ENCODE results near the gene RASA2.
A peak's percentile ranks its signal among the peaks of the same experiment; 100 is the strongest.
"Not testable (repeated sequence)": the region's sequence is repeated elsewhere in the genome, so short reads cannot be mapped to it uniquely, and the experiment has no call there.

RASA2 gene

DNA sequence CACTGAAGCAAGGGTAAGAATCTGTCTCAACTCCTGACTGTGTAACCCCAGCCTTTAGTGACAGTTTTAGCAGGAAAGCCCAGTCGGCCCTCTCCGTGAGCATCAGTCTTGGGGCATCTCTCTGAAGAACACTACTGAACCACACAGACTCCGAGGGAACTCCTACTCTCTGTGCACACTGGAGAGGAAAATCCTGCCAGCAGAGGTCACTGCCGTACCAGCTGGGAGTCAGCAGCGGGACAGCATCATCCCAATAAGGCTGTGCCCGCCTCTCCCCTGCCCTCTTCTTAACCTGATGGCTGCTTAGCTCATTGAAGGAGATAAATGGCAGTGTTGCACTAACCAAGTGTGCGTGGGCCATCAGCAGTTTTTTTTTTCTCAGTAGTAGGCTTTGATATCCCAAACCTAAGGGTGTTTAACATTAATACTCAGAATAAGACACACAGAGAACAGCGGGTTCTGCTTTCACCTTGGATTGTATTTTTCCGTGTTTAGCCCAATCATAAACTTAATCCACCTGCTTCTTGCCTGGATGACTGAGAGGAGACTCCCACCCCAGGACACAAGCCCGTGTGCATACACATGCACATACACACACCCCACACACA, 26.6 kb upstream of the RASA2 start:
- peak; percentile 83 for DNase-seq

DNA sequence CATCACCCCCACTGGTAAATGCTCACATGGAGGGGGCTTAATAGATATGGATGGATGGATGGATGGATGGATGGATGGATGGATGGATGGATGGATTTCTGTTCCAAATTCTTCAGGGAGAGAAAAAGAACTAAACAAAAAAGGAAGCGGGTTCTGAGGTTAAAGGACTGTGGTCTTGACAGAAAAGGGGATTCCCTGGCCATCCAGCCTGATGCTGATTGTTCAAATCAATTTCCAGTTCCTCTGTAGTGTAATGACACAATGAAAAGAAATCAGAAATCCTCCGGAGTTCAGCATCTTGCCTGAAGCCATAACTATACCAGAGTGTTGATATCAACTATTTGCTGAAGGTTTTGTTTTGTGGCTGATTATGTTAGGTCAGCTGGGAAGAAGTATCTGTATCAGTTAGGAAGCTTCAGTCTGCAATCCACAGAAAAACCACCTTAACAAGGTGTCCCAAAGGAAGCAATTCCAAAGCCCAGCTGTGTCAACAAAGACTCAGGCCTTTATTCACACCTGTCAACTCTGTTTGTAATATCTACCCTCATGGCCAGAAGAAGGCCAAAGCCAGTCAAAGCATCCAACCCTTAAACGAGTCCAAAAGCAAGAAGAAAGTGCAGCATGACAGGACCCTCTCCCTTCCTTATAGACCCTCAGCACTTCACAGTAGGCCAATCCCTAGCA, 24.5 kb upstream of the RASA2 start:
- no peak for DNase-seq

DNA sequence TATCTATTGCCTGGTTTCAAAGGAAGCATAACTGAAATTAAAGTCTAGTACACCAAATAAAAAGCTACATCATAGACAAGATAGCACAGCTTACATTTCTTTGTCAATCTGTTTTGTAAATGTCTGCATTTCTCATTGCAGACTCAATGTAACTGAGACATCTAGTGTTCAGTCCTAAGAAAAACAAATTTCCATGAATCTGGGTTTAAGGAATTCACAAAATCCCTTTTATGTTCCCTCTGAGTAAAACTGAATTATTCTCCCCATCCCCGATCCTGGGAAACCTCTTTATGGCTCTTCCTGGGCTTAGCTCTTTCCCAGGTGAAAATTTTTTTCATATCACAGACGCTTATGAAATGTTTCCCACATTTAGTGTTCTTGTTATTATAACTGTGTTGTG, 21.6 kb upstream of the RASA2 start:
- DNase-seq: no peak

DNA sequence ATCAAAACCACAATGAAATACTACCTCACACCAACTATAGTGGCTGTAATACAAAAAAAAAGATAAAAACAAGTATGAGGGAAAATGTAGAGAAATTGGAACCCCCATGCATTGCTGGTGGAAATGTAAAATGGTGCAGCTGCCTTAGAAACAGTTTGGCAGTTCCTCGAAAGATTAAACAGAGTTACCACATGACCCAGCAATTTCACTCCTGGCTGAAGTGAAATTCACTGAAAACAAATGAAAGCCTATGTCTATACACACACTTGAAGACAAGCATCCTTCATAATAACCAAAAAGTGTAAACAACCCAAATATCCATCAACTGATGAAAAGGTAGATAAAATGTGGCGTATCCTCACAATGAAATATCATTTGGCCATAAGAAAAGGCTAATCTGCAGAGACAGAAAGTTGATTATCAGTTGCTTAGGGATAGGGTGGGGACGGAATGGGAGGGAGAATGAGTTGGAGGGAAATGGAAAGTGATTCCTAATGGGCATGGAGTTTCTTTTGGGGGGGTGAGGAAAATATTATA, 20.1 kb upstream of the RASA2 start:
- no peak for DNase-seq

DNA sequence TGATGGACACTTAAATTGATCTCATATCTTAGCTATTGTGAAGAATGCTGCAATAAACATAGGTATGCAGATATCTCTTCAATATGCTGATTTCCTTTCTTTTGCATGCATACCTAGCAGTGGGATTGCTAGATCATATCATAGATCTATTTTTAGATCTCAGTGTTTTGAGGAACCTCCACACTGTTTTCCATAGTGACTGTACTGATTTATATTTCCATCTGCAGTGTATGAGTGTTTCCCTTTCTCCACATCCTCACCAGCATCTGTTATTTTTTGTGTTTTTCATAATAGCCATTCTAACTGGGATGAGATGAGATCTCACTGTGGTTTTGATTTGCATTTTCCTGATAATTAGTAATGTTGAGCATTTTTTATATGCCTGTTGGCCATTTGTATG, 17.1 kb upstream of the RASA2 start:
- DNase-seq: no peak

DNA sequence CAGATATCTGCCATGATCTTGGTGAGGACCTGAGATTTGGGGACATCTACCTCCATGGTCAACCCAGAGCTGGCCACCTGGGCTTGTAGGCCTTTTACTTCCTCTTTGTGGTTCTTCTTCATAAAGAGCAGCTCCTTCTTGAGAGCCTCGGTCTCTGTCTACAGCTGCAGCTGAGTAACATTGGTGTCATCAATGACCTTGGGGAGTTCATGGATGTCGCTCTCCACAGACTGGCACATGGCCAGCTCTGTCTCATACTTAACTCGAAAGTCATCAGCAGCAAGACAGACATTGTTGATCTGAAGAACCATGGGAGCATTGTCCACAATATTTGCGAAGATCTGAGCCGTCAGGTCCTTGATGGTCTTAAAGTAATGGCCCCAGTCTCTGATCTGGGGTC, 15.7 kb upstream of the RASA2 start:
- no peak for DNase-seq

DNA sequence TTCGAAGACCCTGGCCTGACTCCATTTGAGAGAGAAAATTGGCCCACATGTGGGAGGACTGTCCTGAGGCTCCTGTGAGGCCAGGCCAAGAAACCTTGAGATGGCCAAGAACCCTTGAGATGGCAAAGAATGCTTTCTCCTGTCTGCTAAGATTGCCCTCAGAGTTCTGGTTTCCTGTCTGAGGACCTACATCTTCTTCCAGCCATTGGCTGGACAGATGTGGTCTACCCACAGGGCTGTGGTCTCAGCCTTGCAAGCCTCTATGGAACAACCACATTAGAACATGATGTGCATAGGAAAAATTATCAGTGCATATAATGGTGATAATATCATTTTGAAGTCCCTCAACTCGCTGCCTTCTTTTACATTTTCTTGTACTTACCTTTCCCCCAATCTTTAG, 10.8 kb upstream of the RASA2 start:
- no peak for DNase-seq

DNA sequence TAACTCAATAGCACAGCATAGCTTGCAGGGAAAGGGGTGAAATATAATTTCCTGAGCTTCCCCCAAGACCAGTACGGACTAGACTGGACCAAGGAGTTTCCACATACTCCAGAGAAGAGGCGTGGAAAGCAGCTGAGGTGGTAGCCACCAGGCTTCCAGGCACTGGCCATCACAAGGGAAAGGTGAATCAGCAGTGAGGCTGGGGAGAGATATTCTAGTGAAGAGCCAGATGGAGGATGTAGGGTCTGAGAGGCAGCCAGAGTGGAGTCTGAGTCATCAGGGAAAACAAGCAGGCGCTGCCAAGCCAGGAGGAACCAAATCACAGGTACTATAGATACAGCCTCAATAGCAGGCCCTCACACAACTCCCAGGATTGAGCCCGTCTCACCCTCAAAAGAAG, 9.6 kb upstream of the RASA2 start:
- DNase-seq: no peak

DNA sequence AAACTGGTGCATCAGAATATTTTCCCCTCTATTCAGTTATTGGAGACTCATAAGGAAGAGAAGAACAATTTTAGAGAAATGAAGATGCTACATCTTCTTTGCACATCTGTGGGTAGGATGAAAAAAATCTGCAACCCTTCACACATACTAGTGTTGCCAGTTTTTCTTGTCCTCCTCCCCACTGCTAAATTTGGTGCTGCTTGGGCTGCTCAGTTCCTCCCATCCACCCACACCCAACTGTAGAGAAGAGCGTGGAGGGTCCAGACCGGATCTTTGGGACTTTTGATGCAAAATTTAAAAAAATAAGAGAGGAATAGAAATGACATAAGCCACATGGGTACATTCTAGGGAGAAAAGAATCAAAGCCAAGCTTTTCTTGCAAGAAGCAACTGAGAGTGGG, 8.7 kb upstream of the RASA2 start:
- DNase-seq: no peak

DNA sequence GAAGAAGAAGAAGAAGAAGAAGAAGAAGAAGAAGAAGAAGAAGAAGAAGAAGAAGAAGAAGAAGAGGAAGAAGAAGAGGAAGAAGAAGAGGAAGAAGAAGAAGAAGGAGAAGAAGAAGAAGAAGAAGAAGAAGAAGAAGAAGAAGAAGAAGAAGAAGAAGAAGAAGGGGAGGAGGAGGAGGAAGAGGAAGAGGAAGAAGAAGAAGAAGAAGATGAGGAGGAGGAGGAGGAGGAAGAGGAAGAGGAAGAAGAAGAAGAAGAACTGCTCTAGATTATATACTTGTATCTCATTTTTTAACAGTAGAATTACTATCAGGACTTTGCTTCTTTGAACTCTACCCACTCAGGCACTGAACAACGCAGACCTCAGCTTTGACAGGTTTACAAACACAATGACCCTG, 8.0 kb upstream of the RASA2 start:
- DNase-seq: not testable (repeated sequence)

DNA sequence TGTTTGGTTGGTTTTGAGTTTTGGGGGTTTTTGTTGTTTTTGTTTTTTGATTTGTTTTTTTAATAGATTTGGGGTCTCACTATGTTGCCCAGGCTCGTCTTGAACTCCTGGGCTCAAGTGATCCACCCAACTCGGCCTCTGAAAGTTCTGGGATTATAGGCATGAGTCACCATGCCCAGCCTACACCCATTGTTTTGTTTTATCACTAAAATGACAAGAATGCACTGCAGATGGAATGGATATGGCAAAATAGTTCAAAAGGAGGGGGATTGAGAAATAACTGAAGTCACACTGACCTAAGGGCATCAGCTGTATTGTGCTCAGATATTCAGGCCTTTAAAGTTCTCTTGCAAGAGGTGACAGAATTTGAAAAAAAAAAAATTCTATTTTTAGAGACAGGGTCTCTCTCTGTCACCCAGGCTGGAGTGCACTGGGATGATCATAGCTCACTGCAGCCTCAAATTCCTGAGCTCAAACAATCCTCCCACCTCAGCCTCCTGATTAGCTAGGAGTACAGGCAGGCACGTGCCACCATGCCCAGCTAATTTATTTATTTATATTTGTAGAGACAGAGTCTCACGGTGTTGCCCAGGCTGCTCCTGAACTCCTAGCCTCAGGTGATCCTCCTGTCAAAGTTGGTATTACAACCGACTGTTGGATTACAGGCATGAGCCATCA, 4.4 kb upstream of the RASA2 start:
- no peak for DNase-seq

DNA sequence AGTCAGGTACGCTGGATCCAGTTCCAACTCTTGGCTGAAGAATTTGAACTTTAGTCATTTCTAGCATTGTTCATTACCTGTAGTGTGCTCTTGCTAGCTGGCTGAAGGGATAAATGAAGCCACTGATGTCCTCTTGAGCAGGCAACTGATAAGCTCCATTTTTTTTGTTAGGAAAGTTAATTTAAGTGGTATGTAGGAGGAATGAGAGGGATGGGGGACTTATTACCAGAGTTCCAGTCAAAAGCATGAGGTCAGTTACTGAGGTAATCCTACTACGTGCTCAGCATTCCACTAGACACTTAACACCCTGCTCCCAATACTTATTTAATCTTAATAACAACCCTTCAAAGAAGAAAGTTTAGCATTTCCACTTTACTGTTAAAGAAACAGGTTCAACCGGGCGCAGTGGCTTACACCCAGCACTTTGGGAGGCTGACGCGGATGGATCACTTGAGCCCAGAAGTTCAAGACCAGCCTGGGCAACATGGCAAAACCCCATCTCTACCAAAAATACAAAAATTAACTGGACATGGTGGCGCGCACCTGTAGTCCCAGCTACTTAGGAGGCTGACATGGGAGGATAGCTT, 2.0 kb upstream of the RASA2 start:
- DNase-seq: no peak

DNA sequence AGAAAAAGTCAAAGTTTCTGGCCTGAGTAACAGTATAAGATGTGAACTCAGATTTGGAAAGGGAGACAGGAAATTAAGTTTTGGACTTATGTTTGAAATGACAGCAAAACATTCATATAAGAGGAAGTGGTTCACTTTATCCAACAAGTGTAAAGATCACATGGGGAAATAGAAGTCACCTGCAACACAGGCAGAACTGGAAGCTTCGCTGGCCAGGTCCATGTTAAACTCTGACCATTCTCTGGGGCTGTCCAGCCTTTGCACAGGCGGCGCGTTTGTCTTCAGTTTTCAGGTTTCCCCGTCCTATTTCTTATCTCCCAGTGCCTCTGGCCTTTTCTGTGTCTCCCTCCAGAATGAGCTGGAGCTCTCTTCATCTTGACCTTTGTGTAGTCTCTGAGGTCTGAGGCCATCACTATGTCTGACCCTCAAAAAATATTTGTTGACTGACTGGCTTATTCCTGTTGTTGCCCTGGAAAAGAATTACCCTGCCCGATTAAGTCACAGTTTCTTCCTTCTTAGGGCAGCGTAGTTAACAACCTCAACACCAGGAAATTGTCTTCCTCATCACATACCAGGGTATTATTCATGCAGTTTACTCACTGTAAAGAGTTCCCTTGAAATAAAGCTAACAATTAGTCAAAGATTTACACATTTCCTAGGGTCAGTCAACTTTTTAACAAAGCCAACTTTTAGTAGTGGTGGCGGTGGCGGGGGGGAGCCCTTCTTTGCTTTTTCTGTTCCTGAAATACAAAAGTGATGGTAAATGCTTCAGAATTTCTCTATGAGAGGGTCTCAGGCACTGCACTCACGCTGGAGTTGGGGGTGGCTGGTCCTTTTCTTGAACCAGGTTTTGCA, 959 bp upstream of the RASA2 start:
- DNase-seq: peak; percentile 41

DNA sequence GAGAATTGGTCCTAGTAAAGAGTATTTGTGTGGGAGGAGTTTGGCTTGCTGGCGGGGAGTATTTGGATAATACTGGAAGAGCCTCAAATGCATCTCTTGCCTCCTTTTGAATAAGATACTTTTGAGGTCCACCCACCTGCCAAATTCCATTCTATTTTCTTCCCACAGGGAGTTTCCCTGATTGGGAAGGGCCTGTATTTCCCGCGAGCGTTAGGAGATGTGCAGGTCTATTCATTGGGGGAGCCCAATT, 406 bp upstream of the RASA2 start:
- DNase-seq: no peak

DNA sequence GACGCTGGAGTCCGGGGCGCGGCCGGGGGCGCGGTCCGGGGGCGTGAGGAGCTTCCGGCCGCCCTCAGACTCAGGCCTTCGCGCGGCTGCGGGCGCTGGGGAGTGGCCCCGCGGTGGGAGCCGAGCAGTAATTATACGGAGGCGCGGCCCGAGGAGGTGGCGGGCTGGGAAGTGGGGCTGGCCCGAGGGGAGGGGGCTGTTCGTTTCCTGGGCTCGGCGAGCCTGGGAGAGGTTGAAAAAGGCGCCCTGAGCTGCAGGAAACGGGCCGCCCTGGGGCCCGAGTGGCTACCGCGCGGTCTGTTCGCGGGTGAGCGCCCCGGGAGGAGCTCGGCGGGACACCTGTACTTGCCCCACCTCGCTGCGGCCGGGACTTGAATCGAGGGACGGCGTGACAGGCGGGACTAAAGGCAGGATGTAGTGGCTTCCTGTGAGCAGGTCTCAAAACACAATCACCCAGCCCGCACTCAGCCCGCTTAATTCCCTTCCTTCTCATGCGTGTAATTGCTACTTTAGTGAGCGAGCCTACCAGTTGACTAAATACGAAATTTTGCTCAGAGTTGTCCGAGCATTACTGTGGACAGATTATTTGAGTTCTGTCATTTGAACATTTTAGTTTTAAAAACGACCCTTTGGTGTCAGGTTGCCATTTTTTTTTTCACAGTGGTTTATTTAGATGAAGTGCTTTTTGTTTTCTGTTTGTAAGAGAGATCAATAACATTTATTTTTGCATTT, 860 bp downstream of the RASA2 start:
- peak; percentile 85 for DNase-seq

DNA sequence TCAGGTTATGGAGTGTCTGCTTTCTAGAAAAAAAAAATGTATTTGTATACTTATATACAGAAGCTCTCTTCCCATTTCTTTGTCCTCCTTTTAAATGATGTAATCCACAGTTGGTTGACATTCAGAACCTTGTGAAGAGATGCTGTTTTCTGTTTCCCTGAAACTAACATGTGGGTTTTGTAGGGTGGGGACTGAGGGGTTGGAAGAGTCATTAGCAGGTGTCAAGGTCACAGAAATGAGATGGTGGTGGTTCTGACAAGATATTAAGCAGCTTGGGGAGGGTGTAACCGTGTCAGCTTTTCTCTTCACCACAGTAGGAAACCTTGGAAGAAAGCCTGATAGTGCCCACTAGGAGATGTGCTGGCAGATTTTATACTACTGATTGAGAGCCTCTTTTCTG, 2.4 kb downstream of the RASA2 start:
- peak; percentile 48 for DNase-seq

DNA sequence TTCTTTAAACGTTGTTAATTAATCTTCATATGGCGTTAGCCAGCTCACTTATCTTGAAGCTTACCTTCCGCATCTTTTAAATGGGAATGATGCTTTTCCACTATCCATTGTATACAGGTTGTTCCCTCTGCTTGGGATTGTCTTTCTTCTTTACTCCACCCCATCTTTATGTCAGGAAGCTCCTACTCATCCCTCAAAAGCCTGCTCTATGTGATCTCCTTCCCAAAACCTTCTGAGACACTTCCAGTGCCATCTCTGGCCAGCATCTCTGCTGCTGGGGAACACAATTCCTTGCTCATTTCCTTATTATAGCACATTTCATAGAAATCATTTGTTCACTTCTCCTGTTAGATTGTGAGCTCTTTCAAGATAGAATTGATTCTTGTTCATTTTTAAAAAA, 4.3 kb downstream of the RASA2 start:
- no peak for DNase-seq

DNA sequence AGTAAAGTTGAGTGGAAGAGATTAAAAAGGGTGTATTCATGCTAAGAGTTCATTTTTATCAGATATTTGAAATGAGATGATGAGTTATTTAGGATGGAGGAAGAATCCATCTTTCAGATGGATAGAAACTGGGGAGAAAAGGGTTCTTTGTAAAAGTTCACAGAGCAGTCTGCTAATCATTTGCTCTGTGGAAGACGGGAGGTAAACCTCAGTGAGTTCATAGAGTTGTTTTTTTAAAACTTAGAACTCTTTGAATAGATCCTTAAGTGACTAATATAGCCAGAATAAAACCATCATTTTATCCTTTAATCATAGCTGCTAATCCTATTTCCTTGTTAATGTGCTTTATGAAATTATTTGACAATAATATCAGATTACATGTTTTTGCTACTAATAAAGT, 5.1 kb downstream of the RASA2 start:
- DNase-seq: no peak

DNA sequence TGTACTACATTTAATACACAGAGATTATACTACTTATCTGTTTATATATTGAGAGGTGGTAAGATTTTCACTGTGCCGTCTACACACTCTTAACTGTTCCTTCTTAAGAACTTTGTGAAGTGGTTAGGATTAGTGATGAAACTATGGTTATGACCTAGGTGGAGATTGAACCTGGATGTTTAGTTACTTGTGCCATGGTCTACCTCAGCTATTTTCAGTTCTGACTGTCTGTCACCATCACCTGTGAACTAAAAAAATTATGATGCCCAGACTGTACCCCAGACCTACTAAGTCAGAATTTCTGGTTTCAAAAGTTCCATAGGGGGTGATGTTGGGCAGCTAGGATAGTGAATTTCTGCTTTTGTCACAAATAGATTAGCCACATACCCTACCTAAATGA, 6.4 kb downstream of the RASA2 start:
- peak; percentile 50 for DNase-seq

DNA sequence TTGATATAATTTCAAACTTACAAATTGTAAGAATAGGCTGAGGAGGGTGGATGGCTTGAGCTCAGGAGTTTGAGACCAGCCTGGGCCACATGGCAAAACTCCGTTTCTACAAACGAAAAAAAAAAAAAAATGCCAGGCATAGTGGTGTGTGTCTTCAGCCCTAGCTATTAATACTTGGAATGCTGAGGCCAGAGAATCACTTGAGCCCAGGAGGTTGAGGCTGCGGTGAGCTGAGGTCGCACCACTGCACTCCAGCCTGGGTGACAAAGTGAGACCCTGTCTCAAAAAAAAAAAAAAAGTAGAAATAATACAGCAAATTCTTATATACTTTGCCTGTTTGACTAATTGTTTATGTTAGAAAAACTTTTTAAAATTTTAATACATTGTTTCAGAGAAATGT, 10.8 kb downstream of the RASA2 start:
- not testable (repeated sequence) for DNase-seq

DNA sequence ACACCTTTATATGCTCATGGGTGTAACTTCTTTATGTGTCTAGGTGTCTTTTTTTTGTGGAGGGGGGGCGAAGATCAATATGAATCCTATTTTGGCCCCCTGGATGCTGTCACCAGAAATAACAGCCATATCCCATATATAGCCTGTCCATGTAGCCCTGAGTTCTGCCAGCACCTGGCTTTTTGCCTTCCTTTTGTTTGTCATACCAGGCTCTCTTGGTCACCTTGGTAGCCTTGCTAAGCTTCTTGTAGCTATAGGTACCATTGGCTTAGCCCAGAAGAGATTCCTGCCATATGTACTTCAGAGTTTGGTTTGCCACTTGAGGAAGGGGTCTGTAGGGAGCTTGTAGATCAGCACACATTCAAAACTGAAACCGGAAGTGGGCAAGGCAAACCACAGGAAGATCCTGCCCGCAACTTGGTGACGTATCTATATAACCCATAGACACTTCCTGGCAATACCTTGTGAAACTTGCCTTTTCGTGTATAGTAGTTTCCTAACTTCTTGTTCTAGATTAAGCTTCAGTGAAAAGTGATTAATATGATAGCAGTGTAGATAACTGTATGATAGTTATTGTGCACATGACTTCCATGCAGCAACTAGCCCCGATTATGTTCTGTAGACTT, 11.9 kb downstream of the RASA2 start:
- DNase-seq: peak; percentile 94

DNA sequence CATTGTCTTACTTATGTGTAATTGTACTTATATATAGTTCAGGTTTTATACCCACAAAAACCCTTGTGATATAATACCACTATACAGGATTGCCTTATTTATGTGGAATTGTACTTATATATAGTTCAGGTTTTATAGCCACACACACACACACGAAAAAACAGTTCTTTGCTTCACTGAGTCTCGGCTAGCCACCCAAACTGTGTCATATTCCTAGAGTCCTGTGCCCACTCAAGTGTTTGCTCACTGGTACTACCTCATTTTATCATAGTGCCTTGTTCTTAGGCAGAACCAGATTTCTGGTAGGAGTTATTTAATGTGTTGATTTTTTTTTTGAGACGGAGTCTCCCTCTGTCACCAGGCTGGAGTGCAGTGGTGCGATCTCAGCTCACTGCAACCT, 12.5 kb downstream of the RASA2 start:
- no peak for DNase-seq

All from CD4-positive, alpha-beta T cell treated with Interleukin-4 for 4 hours (primary cell).